HepG2 (cell line): Measurements from ENCODE around the gene ZBED6.

Experiments
- EP300 ChIP-seq, 3 experiments: sonication (generic) in 1 of 3; formaldehyde crosslinking in 1 of 3; IDR thresholded peaks; 2 replicates each; pipeline versions ENCODE4 v1.5.1 to v1.6.1; 2011 to 2020; ENCODE audit warnings: low read depth in 2 of 3, low read length in 2 of 3, borderline replicate concordance in 1 of 3, improper control_type of control experiment in 1 of 3, mild to moderate bottlenecking in 1 of 3, missing genetic modification reagents in 1 of 3, moderate library complexity in 1 of 3
- KAT2B ChIP-seq: fragments of 150-350 bp; IDR thresholded peaks from 2 replicates; pipeline ENCODE4 v1.6.1; 2014; ENCODE audit warnings: low read depth, low read length, borderline replicate concordance
- MED13 ChIP-seq: sonication (generic); formaldehyde crosslinking; IDR thresholded peaks from 2 replicates; pipeline ENCODE4 v1.5.0; 2020; ENCODE audit warnings: missing genetic modification reagents
- MED8 ChIP-seq: sonication (generic); formaldehyde crosslinking; IDR thresholded peaks from 2 replicates; pipeline ENCODE4 v1.8.1; 2023; ENCODE audit warnings: mild to moderate bottlenecking, missing genetic modification reagents; ENCODE audit not compliant: insufficient replicate concordance
- MXD4 ChIP-seq: IDR thresholded peaks from 2 replicates; pipeline ENCODE4 v1.6.1; 2016; ENCODE audit warnings: mild to moderate bottlenecking, missing biosample characterization, missing genetic modification reagents
- ZFP36L1 ChIP-seq: sonication (generic); formaldehyde crosslinking; IDR thresholded peaks from 2 replicates; pipeline ENCODE4 v1.8.0; 2022; ENCODE audit warnings: mild to moderate bottlenecking, missing genetic modification reagents, moderate library complexity
- ZNF335 ChIP-seq: sonication (generic); formaldehyde crosslinking; IDR thresholded peaks from 2 replicates; pipeline ENCODE4 v1.4.0; 2020; ENCODE audit warnings: missing genetic modification reagents
- ZNF768 ChIP-seq: sonication (generic); formaldehyde crosslinking; IDR thresholded peaks from 2 replicates; pipeline ENCODE4 v1.4.0; 2020; ENCODE audit warnings: missing genetic modification reagents

- no peak for TF ChIP-seq KAT2B
- no peak for TF ChIP-seq MED13 (CRISPR knock-in tag)
- TF ChIP-seq MED8 (CRISPR knock-in tag) = no peak
- no peak for TF ChIP-seq ZNF335 (CRISPR knock-in tag)
- no peak for TF ChIP-seq EP300 (IDR thresholded peaks at IDR 0.05; ENCODE audit: low read depth in 2 of 2, low read length in 2 of 2)
- no peak for TF ChIP-seq EP300 (CRISPR knock-in tag; IDR thresholded peaks at IDR 0.05; ENCODE audit: borderline replicate concordance)
- no peak for TF ChIP-seq ZFP36L1 (CRISPR knock-in tag)
- no peak for TF ChIP-seq ZNF768 (CRISPR knock-in tag)
- TF ChIP-seq MXD4 (CRISPR knock-in tag) = no peak
Observed at GRCh38 chr1:203826175-203826574, 30.8 kb downstream of the ZBED6 start.
